AG04449 (cell line): ENCODE measurements around the gene FOXRED1.

Experiments used
- CTCF ChIA-PET: fragments of 350-600 bp; formaldehyde crosslinking; extraction: SDS; loops from one replicate; lab custom pipeline; 2021; ENCODE audit warnings: antibody characterized with exemption; lab: Yijun Ruan, JAX
- POLR2A ChIA-PET: fragments of 400-600, 350-600 bp; formaldehyde crosslinking; extraction: SDS; loops from one replicate; lab custom pipeline; 2020; ENCODE audit warnings: antibody characterized with exemption, inconsistent platforms; lab: Yijun Ruan, JAX
- DNase-seq: peaks from one replicate; pipeline ENCODE4 v3.0.0-alpha.2; 2010; ENCODE audit warnings: low read depth, low spot score
- H3K4me3 ChIP-seq: 2 replicates; pipeline ENCODE4 v1.5.1; 2011; ENCODE audit warnings: low read depth, mild to moderate bottlenecking, control low read depth, low read length
- TF ChIP-seq, protein P1 (sequence below): IDR thresholded peaks from one replicate; pipeline ENCODE4 v1.5.1; 2011; ENCODE audit warnings: mild to moderate bottlenecking, moderate library complexity, low read length, control low read depth, inconsistent platforms; ENCODE audit not compliant: insufficient read depth; ENCODE audit errors: missing control alignments

Gene FOXRED1

GRCh38 chr11:126310992-126311310, 42.0 kb downstream of the FOXRED1 start:
- POLR2A ChIA-PET: interaction anchor here (0.9 kb wide), 2 partner anchors 7 to 43 kb away, joined by 3 read pairs; no protein-coding TSS in a partner anchor
- CTCF ChIA-PET: interaction anchor here (0.8 to 10.0 kb wide), 46 partner anchors 8 to 1035 kb away, joined by 3 to 260 read pairs (median 6); partner anchors contain the start of gene ST3GAL4
- DNase-seq: no peak
- no peak overlapping the region for H3K4me3 ChIP-seq
- TF ChIP-seq, protein P1, sequence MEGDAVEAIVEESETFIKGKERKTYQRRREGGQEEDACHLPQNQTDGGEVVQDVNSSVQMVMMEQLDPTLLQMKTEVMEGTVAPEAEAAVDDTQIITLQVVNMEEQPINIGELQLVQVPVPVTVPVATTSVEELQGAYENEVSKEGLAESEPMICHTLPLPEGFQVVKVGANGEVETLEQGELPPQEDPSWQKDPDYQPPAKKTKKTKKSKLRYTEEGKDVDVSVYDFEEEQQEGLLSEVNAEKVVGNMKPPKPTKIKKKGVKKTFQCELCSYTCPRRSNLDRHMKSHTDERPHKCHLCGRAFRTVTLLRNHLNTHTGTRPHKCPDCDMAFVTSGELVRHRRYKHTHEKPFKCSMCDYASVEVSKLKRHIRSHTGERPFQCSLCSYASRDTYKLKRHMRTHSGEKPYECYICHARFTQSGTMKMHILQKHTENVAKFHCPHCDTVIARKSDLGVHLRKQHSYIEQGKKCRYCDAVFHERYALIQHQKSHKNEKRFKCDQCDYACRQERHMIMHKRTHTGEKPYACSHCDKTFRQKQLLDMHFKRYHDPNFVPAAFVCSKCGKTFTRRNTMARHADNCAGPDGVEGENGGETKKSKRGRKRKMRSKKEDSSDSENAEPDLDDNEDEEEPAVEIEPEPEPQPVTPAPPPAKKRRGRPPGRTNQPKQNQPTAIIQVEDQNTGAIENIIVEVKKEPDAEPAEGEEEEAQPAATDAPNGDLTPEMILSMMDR: no peak

DNA sequence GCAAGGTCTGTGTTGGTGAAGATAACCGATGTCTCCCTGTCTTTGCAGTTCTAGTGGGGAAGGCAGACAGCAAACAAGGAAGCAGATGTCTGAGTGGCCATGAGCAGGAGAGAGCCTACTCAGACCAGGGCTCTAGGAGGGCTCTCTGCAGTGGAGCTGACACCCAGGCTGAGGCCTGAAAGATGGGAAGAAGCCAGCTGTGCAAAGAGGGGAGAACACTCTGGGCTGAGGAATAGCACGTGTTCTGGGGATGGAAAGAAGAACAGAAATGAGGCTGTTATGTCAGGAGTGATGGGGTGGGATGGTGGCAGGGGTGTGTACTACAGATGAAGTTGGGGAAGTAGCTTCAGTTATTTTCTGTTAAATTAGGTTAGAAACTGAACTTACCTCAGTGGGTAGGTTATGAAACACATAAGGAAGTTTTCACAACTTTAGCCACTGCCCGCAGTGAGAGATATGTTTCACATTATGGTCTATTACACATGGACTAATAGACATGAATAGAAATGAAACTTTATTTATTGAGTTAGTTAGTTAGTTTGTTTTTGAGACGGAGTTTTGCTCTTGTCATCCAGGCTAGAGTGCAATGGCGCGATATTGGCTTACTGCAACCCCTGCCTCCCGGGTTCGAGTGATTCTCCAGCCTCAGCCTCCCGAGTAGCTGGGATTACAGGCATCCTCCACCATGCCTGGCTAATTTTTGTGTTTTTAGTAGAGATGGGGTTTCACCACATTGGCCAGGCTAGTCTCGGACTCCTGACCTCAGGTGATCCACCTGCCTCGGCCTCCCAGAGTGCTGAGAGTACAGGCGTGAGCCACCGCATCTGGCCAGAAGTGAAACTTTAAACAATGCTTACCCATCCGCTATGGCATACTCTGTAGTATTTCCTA, 42.7 kb downstream of the FOXRED1 start:
- ChIA-PET POLR2A (interaction anchor here (0.9 kb wide), 1 partner anchor 43 kb away, joined by 3 read pairs; no protein-coding TSS in a partner anchor), CTCF (interaction anchor here (0.8 to 10.0 kb wide), 42 partner anchors 8 to 1034 kb away, joined by 3 to 260 read pairs (median 6); partner anchors contain the start of gene ST3GAL4)
- no peak for DNase-seq
- TF ChIP-seq, protein P1: no peak
- H3K4me3 ChIP-seq: no peak overlapping the region

GRCh38 chr11:126312961-126313360, 44.0 kb downstream of the FOXRED1 start:
- DNase-seq: no peak
- ChIA-PET POLR2A (no interaction called here), CTCF (interaction anchor here (0.6 to 10.0 kb wide), 8 partner anchors 8 to 170 kb away, joined by 3 to 260 read pairs (median 8); no protein-coding TSS in a partner anchor)
- TF ChIP-seq, protein P1: no peak
- no peak overlapping the region for H3K4me3 ChIP-seq

- no peak for DNase-seq
- POLR2A ChIA-PET: no interaction called here
- CTCF ChIA-PET: interaction anchor here (2.0 to 3.5 kb wide), 2 partner anchors 9 to 167 kb away, joined by 7 to 36 read pairs; partner anchors contain the start of gene DCPS
- no peak overlapping the region for H3K4me3 ChIP-seq
- TF ChIP-seq, protein P1: no peak
Measured at GRCh38 chr11:126313826-126314225, 44.9 kb downstream of the FOXRED1 start.

DNA sequence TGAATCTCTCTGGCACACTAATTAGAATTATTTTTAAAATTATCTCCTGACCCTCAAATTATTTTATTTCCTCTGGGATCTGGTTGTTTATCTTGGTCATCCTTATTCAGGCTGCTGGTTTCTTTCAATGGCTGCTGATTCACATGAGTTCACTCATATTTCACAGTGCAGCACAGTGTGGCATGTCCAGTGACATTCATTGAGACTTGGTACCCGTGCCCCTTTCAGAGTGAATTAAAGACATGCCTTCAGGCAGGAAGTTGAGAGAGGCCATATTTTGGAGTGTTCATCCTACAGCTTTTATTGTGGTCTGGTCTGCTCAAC, 48.4 kb downstream of the FOXRED1 start:
- POLR2A ChIA-PET: interaction anchor here (0.5 to 2.8 kb wide), 7 partner anchors 13 to 115 kb away, joined by 3 to 16 read pairs (median 10); partner anchors contain the start of genes DCPS and ST3GAL4
- H3K4me3 ChIP-seq: no peak overlapping the region
- no peak for DNase-seq
- CTCF ChIA-PET: interaction anchor here (2.8 kb wide), 1 partner anchor 163 kb away, joined by 20 read pairs; no protein-coding TSS in a partner anchor
- TF ChIP-seq, protein P1: no peak
